K562 (cell line): ENCODE measurements around the gene SMIM13. TPM values are rescaled to one million over a fixed set of nuclear protein-coding genes. Genes with fewer than 3 reads are reported as not detected.

Source experiments
- ATF3 ChIP-seq, 2 experiments: fragments of 450-650 bp in 1 of 2; sonication (generic) in 1 of 2; formaldehyde crosslinking in 1 of 2; IDR thresholded peaks in 1 of 2; conservative IDR thresholded peaks in 1 of 2; 2 replicates each; pipeline versions ENCODE4 v1.6.1 to v1.8.1; 2016 to 2023; ENCODE audit warnings: mild to moderate bottlenecking in 2 of 2, moderate library complexity in 2 of 2, inconsistent platforms in 1 of 2, missing genetic modification reagents in 1 of 2
- BHLHE40 ChIP-seq: IDR thresholded peaks from 2 replicates; pipeline ENCODE4 v1.6.1; 2011; ENCODE audit warnings: low read length, improper control_type of control experiment
- EP300 ChIP-seq: IDR thresholded peaks from 2 replicates; pipeline ENCODE4 v1.6.1; 2012; ENCODE audit warnings: low read length, improper control_type of control experiment
- ESRRB ChIP-seq: fragments of 250-450 bp; sonication (Bioruptor Pico); IDR thresholded peaks from 2 replicates; pipeline ENCODE4 v1.5.0; 2020; ENCODE audit warnings: mild to moderate bottlenecking, moderate library complexity, borderline replicate concordance
- HDAC1 ChIP-seq, 2 experiments: fragments of 450-650 bp; IDR thresholded peaks; 2 replicates each; pipeline ENCODE4 v1.6.1; 2016 to 2017; ENCODE audit warnings: inconsistent platforms in 1 of 2, mild to moderate bottlenecking in 1 of 2, moderate library complexity in 1 of 2
- KDM5B ChIP-seq: fragments of 200-600 bp; sonication (generic); IDR thresholded peaks from 2 replicates; pipeline ENCODE4 v1.6.1; 2012; ENCODE audit warnings: low read depth, mild to moderate bottlenecking, moderate library complexity, low read length, control low read depth, inconsistent platforms; ENCODE audit not compliant: insufficient replicate concordance
- MAX ChIP-seq: sonication (generic); formaldehyde crosslinking; IDR thresholded peaks from 2 replicates; pipeline ENCODE4 v1.9.0; 2022; ENCODE audit warnings: mild to moderate bottlenecking, missing genetic modification reagents
- NFIX ChIP-seq: fragments of 250-450 bp; sonication (Bioruptor Pico); IDR thresholded peaks from 2 replicates; pipeline ENCODE4 v1.4.0; 2020; ENCODE audit warnings: low read depth, mild to moderate bottlenecking, moderate library complexity
- SIN3A ChIP-seq, 2 experiments: fragments of 150-350 bp in 1 of 2; IDR thresholded peaks; 2 replicates each; pipeline ENCODE4 v1.6.1; 2011 to 2016; ENCODE audit warnings: borderline replicate concordance in 2 of 2, low read depth in 2 of 2, low read length in 2 of 2, mild to moderate bottlenecking in 2 of 2, moderate library complexity in 2 of 2; ENCODE audit not compliant: control insufficient read depth in 1 of 2
- SMARCA5 ChIP-seq: fragments of 450-650 bp; IDR thresholded peaks from 2 replicates; pipeline ENCODE4 v1.6.1; 2016
- ZBTB12 ChIP-seq: fragments of 250-450 bp; sonication (Bioruptor Pico); IDR thresholded peaks from 2 replicates; pipeline ENCODE4 v1.4.0; 2020
- polyA plus RNA-seq, 8 experiments: library from polyadenylated mRNA; depleted of rRNA in 4 of 8; stranded (reverse) in 5 of 8; unstranded in 3 of 8; fragments of >200 nt; fragmentation: Nextera tagmentation in 2 of 8; fragmentation: Illumina TruSeq in 1 of 8; extraction: Ambion mirVana in 2 of 8; extraction: Trizol in 1 of 8; gene quantifications; 2 replicates each; pipeline versions ENCODE4 v1.2.1 to v1.2.3, GENCODE V29; 2011 to 2014; ENCODE audit warnings: inconsistent platforms in 1 of 8, missing spikeins in 1 of 8
- total RNA-seq, 7 experiments: library from RNA; depleted of rRNA in 6 of 7; stranded (reverse); fragments of >200 nt in 6 of 7; fragmentation: Illumina TruSeq in 2 of 7; extraction: Trizol in 2 of 7; gene quantifications; 2 replicates each; pipeline versions ENCODE4 v1.2.1 to v1.2.3, GENCODE V29; 2011 to 2021; ENCODE audit warnings: low replicate concordance in 1 of 7
- TF ChIP-seq, protein P1 (sequence below): sonication (generic); IDR thresholded peaks from 2 replicates; pipeline ENCODE4 v1.6.1; 2016
- TF ChIP-seq, protein P2 (sequence below), 2 experiments: fragments of 450-650 bp; conservative IDR thresholded peaks; 2 replicates each; pipeline ENCODE4 v1.6.1; 2017; ENCODE audit warnings: mild to moderate bottlenecking in 2 of 2, moderate library complexity in 2 of 2
- TF ChIP-seq, protein P3 (sequence below): IDR thresholded peaks from 2 replicates; pipeline ENCODE4 v1.6.1; 2011; ENCODE audit warnings: borderline replicate concordance, low read depth, mild to moderate bottlenecking, moderate library complexity, low read length; ENCODE audit not compliant: insufficient read depth, poor library complexity, severe bottlenecking
- TF ChIP-seq, protein P4 (sequence below): fragments of 450-650 bp; IDR thresholded peaks from 2 replicates; pipeline ENCODE4 v1.6.1; 2016; ENCODE audit warnings: missing biosample characterization, missing genetic modification characterization
- TF ChIP-seq, protein P5 (sequence below): fragments of 250-450 bp; sonication (Bioruptor Pico); IDR thresholded peaks from 2 replicates; pipeline ENCODE4 v1.8.0; 2021; ENCODE audit warnings: moderate library complexity, mild to moderate bottlenecking, inconsistent platforms

The SMIM13 gene
- total and polyA plus RNA-seq, 9 of the 15 experiments (the other 6 are each of a cell fraction or from before 2014, with no cell fraction given), result 5.5 to 24.8 (median 11.7) TPM

DNA sequence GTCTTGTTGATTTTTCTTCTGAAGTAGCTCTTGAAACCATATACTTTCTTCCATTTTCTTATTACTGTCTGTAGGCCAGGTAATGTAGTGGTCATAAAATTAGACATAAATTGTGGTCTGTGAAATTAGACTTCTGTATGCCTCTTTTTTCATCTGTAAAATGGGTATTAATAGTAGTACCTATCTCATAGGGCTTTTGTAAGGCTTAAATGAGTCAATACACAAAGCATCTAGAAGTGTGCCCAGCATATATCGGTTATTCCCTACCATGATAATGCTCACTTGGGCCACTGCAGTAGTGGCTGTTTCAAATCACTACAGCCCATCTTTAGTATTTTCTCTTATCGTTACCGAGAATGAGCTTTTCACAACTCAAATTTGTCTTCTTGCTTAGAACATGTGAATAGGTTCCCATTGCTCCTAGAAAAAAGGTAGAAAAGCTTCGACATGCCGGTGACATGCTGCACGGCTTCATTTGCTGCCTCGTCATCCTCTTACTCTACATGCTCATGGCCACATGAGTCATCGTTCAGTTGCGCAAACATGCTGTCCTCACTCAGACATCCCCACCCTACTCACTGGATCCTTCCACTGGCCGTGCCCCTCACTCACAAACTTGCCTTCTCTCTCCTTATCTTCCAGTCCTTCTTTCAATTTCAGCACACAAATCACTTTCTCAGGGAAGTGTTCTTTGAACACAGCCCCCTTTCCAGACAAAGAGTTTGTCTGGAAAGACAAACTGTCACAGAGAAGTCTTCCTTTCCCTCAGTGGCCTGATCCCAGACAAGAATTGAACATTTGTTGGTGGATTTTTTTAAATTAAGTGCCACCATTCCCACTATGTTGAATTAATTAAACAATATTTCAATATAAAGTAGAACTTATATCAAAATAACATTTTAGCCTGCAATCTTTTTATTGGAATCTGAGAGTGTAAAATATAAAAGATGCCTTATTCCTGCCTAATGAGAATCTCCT, 50.0 kb downstream of the SMIM13 start (continued):
- TF ChIP-seq, protein P1, sequence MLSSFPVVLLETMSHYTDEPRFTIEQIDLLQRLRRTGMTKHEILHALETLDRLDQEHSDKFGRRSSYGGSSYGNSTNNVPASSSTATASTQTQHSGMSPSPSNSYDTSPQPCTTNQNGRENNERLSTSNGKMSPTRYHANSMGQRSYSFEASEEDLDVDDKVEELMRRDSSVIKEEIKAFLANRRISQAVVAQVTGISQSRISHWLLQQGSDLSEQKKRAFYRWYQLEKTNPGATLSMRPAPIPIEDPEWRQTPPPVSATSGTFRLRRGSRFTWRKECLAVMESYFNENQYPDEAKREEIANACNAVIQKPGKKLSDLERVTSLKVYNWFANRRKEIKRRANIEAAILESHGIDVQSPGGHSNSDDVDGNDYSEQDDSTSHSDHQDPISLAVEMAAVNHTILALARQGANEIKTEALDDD, result no peak
- TF ChIP-seq, protein P2, sequence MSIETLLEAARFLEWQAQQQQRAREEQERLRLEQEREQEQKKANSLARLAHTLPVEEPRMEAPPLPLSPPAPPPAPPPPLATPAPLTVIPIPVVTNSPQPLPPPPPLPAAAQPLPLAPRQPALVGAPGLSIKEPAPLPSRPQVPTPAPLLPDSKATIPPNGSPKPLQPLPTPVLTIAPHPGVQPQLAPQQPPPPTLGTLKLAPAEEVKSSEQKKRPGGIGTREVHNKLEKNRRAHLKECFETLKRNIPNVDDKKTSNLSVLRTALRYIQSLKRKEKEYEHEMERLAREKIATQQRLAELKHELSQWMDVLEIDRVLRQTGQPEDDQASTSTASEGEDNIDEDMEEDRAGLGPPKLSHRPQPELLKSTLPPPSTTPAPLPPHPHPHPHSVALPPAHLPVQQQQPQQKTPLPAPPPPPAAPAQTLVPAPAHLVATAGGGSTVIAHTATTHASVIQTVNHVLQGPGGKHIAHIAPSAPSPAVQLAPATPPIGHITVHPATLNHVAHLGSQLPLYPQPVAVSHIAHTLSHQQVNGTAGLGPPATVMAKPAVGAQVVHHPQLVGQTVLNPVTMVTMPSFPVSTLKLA (conservative IDR thresholded peaks at IDR 0.05), result peak; percentile 57 to 79
- TF ChIP-seq, protein P3, sequence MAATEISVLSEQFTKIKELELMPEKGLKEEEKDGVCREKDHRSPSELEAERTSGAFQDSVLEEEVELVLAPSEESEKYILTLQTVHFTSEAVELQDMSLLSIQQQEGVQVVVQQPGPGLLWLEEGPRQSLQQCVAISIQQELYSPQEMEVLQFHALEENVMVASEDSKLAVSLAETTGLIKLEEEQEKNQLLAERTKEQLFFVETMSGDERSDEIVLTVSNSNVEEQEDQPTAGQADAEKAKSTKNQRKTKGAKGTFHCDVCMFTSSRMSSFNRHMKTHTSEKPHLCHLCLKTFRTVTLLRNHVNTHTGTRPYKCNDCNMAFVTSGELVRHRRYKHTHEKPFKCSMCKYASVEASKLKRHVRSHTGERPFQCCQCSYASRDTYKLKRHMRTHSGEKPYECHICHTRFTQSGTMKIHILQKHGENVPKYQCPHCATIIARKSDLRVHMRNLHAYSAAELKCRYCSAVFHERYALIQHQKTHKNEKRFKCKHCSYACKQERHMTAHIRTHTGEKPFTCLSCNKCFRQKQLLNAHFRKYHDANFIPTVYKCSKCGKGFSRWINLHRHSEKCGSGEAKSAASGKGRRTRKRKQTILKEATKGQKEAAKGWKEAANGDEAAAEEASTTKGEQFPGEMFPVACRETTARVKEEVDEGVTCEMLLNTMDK, result no peak
- TF ChIP-seq SIN3A (IDR thresholded peaks at IDR 0.05; ENCODE audit: borderline replicate concordance in 2 of 2, control insufficient read depth in 1 of 2, low read depth in 2 of 2, low read length in 2 of 2) (no peak), MAX (CRISPR knock-in tag) (peak; percentile 86), ESRRB (no peak), ZBTB12 (CRISPR knock-in tag) (peak; percentile 68), ATF3 (IDR thresholded peaks at IDR 0.05) (peak; percentile 100), ATF3 (CRISPR knock-in tag; conservative IDR thresholded peaks at IDR 0.05) (peak; percentile 98), EP300 (peak; percentile 77), HDAC1 (IDR thresholded peaks at IDR 0.05) (peak in 1 of 2 experiments; percentile 80; a peak in 2 of 4 replicates), SMARCA5 (no peak), KDM5B (no peak), BHLHE40 (peak; percentile 76), NFIX (CRISPR knock-in tag) (no peak)
- TF ChIP-seq, protein P4, sequence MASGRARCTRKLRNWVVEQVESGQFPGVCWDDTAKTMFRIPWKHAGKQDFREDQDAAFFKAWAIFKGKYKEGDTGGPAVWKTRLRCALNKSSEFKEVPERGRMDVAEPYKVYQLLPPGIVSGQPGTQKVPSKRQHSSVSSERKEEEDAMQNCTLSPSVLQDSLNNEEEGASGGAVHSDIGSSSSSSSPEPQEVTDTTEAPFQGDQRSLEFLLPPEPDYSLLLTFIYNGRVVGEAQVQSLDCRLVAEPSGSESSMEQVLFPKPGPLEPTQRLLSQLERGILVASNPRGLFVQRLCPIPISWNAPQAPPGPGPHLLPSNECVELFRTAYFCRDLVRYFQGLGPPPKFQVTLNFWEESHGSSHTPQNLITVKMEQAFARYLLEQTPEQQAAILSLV, result peak; percentile 97
- TF ChIP-seq, protein P5, sequence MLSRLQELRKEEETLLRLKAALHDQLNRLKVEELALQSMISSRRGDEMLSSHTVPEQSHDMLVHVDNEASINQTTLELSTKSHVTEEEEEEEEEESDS (CRISPR knock-in tag), result no peak
